ENCODE measurements around the gene SAMD4B.

DNA sequence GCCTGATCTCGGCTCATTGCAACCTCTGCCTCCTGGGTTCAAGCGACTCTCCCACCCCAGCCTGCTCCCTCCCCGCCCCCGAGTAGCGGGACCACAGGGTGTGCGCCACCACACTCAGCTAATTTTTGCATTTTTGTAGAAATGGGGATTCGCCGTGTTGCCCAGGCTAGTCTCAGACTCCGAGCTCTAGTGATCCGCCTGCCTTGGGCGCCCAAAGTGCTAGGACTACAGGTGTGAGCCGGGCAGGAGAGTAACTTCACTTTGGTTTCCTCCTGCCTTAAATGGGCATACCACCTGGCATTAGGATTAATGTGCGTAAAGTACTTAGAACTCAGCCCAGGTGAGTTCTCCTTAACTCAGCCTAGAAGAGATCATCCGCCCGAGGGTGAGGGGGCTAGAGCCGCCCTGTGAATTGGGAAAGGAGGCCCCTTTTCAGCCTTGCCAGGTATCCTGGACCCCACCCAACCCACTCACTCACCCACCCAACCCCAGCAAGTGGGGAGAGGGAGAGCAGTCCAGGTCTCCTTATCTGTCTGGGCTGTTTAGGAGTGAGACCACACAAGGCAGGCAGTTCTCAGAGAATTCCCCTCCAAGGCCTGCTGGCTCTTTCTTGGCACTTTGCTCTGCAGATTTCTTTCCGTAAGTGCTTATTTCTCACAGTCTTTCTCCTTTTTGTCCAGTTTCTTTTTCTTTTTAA, 63.2 kb downstream of the SAMD4B start:
- TF ChIP-seq, protein P1, sequence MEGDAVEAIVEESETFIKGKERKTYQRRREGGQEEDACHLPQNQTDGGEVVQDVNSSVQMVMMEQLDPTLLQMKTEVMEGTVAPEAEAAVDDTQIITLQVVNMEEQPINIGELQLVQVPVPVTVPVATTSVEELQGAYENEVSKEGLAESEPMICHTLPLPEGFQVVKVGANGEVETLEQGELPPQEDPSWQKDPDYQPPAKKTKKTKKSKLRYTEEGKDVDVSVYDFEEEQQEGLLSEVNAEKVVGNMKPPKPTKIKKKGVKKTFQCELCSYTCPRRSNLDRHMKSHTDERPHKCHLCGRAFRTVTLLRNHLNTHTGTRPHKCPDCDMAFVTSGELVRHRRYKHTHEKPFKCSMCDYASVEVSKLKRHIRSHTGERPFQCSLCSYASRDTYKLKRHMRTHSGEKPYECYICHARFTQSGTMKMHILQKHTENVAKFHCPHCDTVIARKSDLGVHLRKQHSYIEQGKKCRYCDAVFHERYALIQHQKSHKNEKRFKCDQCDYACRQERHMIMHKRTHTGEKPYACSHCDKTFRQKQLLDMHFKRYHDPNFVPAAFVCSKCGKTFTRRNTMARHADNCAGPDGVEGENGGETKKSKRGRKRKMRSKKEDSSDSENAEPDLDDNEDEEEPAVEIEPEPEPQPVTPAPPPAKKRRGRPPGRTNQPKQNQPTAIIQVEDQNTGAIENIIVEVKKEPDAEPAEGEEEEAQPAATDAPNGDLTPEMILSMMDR (IDR thresholded peaks at IDR 0.05; ENCODE audit: low read length), result no peak
- no peak for TF ChIP-seq EZH2 (optimal IDR thresholded peaks at IDR 0.05; ENCODE audit: low read depth, low read length)
- TF ChIP-seq EZH2phosphoT487 (IDR thresholded peaks at IDR 0.05; ENCODE audit: low read length), result no peak
